Kidney (tissue), 14 donors: ENCODE measurements around the gene GSTCD. TPM values are rescaled to one million over a fixed set of nuclear protein-coding genes. Genes with fewer than 3 reads are reported as not detected.
"Not testable (repeated sequence)": the region's sequence is repeated elsewhere in the genome, so short reads cannot be mapped to it uniquely, and the experiment has no call there.

ENCODE experiments used
- DNase-seq, 5 donors: peaks; one replicate each; pipeline ENCODE4 v3.0.0-alpha.2; 2013 to 2020
- FAIRE-seq: peaks from 2 replicates; lab custom pipeline; 2012; peaks lifted over from hg19 to GRCh38; lab: Jason Lieb, UNC
- H3K27ac ChIP-seq, 2 donors: one replicate each; pipeline ENCODE4 v1.7.0; 2013; ENCODE audit warnings: low read depth in 2 of 2, low read length in 2 of 2, inconsistent platforms in 1 of 2
- H3K27me3 ChIP-seq: one replicate; pipeline ENCODE4 v1.7.1; 2013; ENCODE audit warnings: low read length, inconsistent platforms; ENCODE audit not compliant: control insufficient read depth, insufficient read depth
- H3K36me3 ChIP-seq, 3 donors: one replicate each; pipeline versions ENCODE4 v1.7.0 to v1.7.1; 2013; ENCODE audit warnings: low read length in 3 of 3, control low read depth in 1 of 3, inconsistent platforms in 1 of 3; ENCODE audit not compliant: insufficient read depth in 3 of 3, control insufficient read depth in 2 of 3
- H3K4me1 ChIP-seq, 3 donors: one replicate each; pipeline versions ENCODE4 v1.7.0 to v1.7.1; 2013; ENCODE audit warnings: low read length in 3 of 3, inconsistent platforms in 1 of 3, low read depth in 1 of 3; ENCODE audit not compliant: control insufficient read depth in 2 of 3, insufficient read depth in 2 of 3
- H3K4me3 ChIP-seq, 3 donors: one replicate each; pipeline versions ENCODE4 v1.7.0 to v1.8.1; 2013; ENCODE audit warnings: low read length in 3 of 3, control low read depth in 1 of 3, inconsistent platforms in 1 of 3
- H3K9ac ChIP-seq, 3 donors: one replicate each; pipeline versions ENCODE4 v1.7.0 to v1.7.1; 2013; ENCODE audit warnings: low read length in 3 of 3, control low read depth in 1 of 3, inconsistent platforms in 1 of 3
- H3K9me3 ChIP-seq, 3 donors: one replicate each; pipeline versions ENCODE4 v1.7.0 to v1.7.1; 2013; ENCODE audit warnings: low read length in 3 of 3, control low read depth in 1 of 3, inconsistent platforms in 1 of 3; ENCODE audit not compliant: control insufficient read depth in 2 of 3, insufficient read depth in 1 of 3
- intact Hi-C: fragments of 100-400 bp; cut with DNase I; formaldehyde crosslinking; loops from one replicate; pipeline ENCODE4 v1.11.1; 2022
- polyA plus RNA-seq: library from polyadenylated mRNA; stranded (reverse); fragments of 350-450 nt; fragmentation: Illumina TruSeq; extraction: RNeasy Lipid Tissue Mini Kit (QIAGEN cat#74804); gene quantifications from one replicate; pipeline ENCODE4 v1.2.3, GENCODE V29; 2014; ENCODE audit warnings: low read depth, low replicate concordance; ENCODE audit not compliant: insufficient read depth
- total RNA-seq: library from RNA; stranded (reverse); fragmentation: NEBNext Ultra II Directional; extraction: Animal tissue kit (Norgen Biotek cat#: 25700); gene quantifications from one replicate; pipeline ENCODE4 v1.2.1, GENCODE V29; 2021
- TF ChIP-seq, protein P1 (sequence below): IDR thresholded peaks from 3 replicates; pipeline ENCODE4 v1.5.1; 2012; ENCODE audit warnings: mild to moderate bottlenecking, moderate library complexity, borderline replicate concordance; ENCODE audit not compliant: insufficient read depth; ENCODE audit errors: extremely low read depth
- donor health status: control.
- donor health status: control.
- donor health status: control.
- donor health status: control.
- donor health status: control.
- donor health status: DM: yes; HTN: yes; CAD: no.
- donor health status: Normal renal cell carcinoma (clear cell type).

GSTCD gene
- total and polyA plus RNA-seq, 2 donors from 2014 or later = 2.2 to 11.7 TPM

GRCh38 chr4:105843941-105844340 is 135.4 kb downstream of the GSTCD start:
- no peak overlapping the region for H3K27ac ChIP-seq
- FAIRE-seq (no peak), DNase-seq (no peak)
- H3K27me3 ChIP-seq = no peaks in the 10 kb centered on the region
- H3K4me1 ChIP-seq = no peaks in the 10 kb centered on the region
- no peak overlapping the region for H3K4me3 ChIP-seq
- TF ChIP-seq, protein P1, sequence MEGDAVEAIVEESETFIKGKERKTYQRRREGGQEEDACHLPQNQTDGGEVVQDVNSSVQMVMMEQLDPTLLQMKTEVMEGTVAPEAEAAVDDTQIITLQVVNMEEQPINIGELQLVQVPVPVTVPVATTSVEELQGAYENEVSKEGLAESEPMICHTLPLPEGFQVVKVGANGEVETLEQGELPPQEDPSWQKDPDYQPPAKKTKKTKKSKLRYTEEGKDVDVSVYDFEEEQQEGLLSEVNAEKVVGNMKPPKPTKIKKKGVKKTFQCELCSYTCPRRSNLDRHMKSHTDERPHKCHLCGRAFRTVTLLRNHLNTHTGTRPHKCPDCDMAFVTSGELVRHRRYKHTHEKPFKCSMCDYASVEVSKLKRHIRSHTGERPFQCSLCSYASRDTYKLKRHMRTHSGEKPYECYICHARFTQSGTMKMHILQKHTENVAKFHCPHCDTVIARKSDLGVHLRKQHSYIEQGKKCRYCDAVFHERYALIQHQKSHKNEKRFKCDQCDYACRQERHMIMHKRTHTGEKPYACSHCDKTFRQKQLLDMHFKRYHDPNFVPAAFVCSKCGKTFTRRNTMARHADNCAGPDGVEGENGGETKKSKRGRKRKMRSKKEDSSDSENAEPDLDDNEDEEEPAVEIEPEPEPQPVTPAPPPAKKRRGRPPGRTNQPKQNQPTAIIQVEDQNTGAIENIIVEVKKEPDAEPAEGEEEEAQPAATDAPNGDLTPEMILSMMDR = no peak
- no peaks in the 10 kb centered on the region for H3K36me3 ChIP-seq
- H3K9me3 ChIP-seq = no peaks in the 10 kb centered on the region
- H3K9ac ChIP-seq = no peak overlapping the region
- intact Hi-C loops = no loop called here

GRCh38 chr4:105845559-105845958 is 137.0 kb downstream of the GSTCD start:
- DNase-seq (no peak), FAIRE-seq (no peak)
- TF ChIP-seq, protein P1 = no peak
- Histone ChIP-seq H3K4me1 (no peaks in the 10 kb centered on the region), H3K9ac (no peak overlapping the region), H3K27ac (no peak overlapping the region), H3K4me3 (no peak overlapping the region), H3K27me3 (no peaks in the 10 kb centered on the region), H3K9me3 (no peaks in the 10 kb centered on the region), H3K36me3 (no peaks in the 10 kb centered on the region)
- intact Hi-C loops = no loop called here

DNA sequence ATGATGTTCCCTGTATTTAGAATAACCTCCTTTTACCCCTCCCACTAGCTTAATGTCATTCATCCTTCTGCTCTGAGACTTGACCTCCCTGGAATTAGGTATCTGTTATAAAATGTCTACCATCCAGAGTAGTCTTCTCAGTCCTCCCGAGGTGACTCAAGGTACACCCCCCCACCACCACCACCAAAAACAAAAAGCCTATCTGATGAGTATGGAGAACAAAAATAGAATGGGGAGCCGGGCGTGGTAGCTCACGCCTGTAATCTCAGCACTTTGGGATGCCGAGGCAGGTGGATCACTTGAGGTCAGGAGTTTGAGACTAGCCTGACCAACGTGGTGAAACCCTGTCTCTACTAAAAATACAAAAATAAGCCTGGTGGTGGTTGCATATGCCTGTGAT is 139.8 kb downstream of the GSTCD start:
- DNase-seq, H3K27me3 ChIP-seq, H3K9ac ChIP-seq, H3K4me3 ChIP-seq, H3K4me1 ChIP-seq, FAIRE-seq, intact Hi-C loops, H3K9me3 ChIP-seq, H3K27ac ChIP-seq, H3K36me3 ChIP-seq: not testable (repeated sequence)

DNA sequence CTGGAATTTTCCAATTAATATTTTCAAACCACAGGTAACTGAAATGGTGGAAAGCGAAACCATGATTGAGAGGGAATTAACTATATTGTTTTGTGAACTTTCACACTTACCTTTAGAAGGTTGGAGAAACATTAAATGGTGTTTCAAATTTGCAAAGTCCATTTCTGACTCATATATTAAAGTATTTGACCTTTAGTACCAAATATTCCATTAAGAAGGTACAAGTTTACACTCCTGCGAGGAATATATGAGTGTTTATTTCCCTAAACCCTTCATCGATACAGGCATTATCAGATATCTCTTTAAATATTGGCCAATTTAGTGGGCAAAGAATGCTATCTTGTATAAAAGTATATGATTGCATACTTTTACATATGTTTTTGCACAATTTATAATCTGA is 142.6 kb downstream of the GSTCD start:
- DNase-seq (no peak), FAIRE-seq (no peak)
- Histone ChIP-seq H3K9me3 (peaks cover 0 to 3% (median 0%) of the 10 kb centered on the region in 3 donors), H3K4me3 (no peak overlapping the region), H3K36me3 (no peaks in the 10 kb centered on the region), H3K27me3 (no peaks in the 10 kb centered on the region), H3K9ac (no peak overlapping the region), H3K27ac (no peak overlapping the region), H3K4me1 (no peaks in the 10 kb centered on the region)
- intact Hi-C loops = no loop called here
- TF ChIP-seq, protein P1 = no peak

GRCh38 chr4:105852230-105852629 is 143.6 kb downstream of the GSTCD start:
- FAIRE-seq, H3K27me3 ChIP-seq, H3K4me3 ChIP-seq, H3K36me3 ChIP-seq, H3K4me1 ChIP-seq, H3K9ac ChIP-seq, intact Hi-C loops, H3K9me3 ChIP-seq, DNase-seq, H3K27ac ChIP-seq: not testable (repeated sequence)
